H9 (cell line): ENCODE measurements around the gene FAM209A. TPM values are rescaled to one million over a fixed set of nuclear protein-coding genes. Genes with fewer than 3 reads are reported as not detected.

Experiments used
- DNase-seq: peaks from one replicate; pipeline ENCODE4 v3.0.0-alpha.2; 2017
- H2AFZ ChIP-seq: one replicate; pipeline ENCODE4 v1.6.1; 2013; ENCODE audit warnings: mild to moderate bottlenecking, low read length, control low read depth, moderate library complexity
- H2AK5ac ChIP-seq: 2 replicates; pipeline ENCODE4 v1.6.1; 2013; ENCODE audit warnings: low read length, control low read depth, mixed read lengths; ENCODE audit not compliant: insufficient read length
- H2BK120ac ChIP-seq: one replicate; pipeline ENCODE4 v1.6.1; 2013; ENCODE audit warnings: low read depth, mild to moderate bottlenecking, low read length, control low read depth, inconsistent platforms; ENCODE audit not compliant: poor library complexity, severe bottlenecking
- H2BK12ac ChIP-seq: 2 replicates; pipeline ENCODE4 v1.6.1; 2013; ENCODE audit warnings: low read length, control low read depth, mixed read lengths, low read depth; ENCODE audit not compliant: insufficient read length
- H2BK15ac ChIP-seq: 2 replicates; pipeline ENCODE4 v1.6.1; 2013; ENCODE audit warnings: low read depth, low read length, control low read depth
- H2BK20ac ChIP-seq: one replicate; pipeline ENCODE4 v1.6.1; 2013; ENCODE audit warnings: low read depth, mild to moderate bottlenecking, low read length, control low read depth, inconsistent platforms; ENCODE audit not compliant: poor library complexity, severe bottlenecking
- H2BK5ac ChIP-seq: 2 replicates; pipeline ENCODE4 v1.6.1; 2013; ENCODE audit warnings: low read length, control low read depth, mixed read lengths; ENCODE audit not compliant: insufficient read length
- H3K14ac ChIP-seq: 2 replicates; pipeline ENCODE4 v1.6.1; 2013; ENCODE audit warnings: low read length, control low read depth; ENCODE audit not compliant: insufficient read depth
- H3K18ac ChIP-seq: 2 replicates; pipeline ENCODE4 v1.6.1; 2013; ENCODE audit warnings: low read depth, mild to moderate bottlenecking, mixed read lengths, low read length, control low read depth; ENCODE audit not compliant: insufficient read length
- H3K23ac ChIP-seq: 2 replicates; pipeline ENCODE4 v1.6.1; 2013; ENCODE audit warnings: low read length, control low read depth, mixed read lengths, low read depth; ENCODE audit not compliant: insufficient read length
- H3K23me2 ChIP-seq: 2 replicates; pipeline ENCODE4 v1.6.1; 2013; ENCODE audit warnings: low read depth, mild to moderate bottlenecking, mixed read lengths, low read length, control low read depth; ENCODE audit not compliant: insufficient read length, poor library complexity, severe bottlenecking
- H3K27ac ChIP-seq: 2 replicates; pipeline ENCODE4 v1.5.1; 2013; ENCODE audit warnings: low read length, control low read depth, mixed read lengths, low read depth; ENCODE audit not compliant: insufficient read length
- H3K27me3 ChIP-seq: 2 replicates; pipeline ENCODE4 v1.6.1; 2013; ENCODE audit warnings: low read length, control low read depth, inconsistent platforms; ENCODE audit not compliant: insufficient read depth
- H3K4ac ChIP-seq: 2 replicates; pipeline ENCODE4 v1.6.1; 2013; ENCODE audit warnings: low read depth, mild to moderate bottlenecking, control low read depth, inconsistent platforms, low read length, moderate library complexity
- H3K4me1 ChIP-seq: 2 replicates; pipeline ENCODE4 v1.6.1; 2013; ENCODE audit warnings: low read length, control low read depth, inconsistent platforms; ENCODE audit not compliant: insufficient read depth
- H3K4me2 ChIP-seq: 2 replicates; pipeline ENCODE4 v1.6.1; 2013; ENCODE audit warnings: low read length, control low read depth, mixed read lengths; ENCODE audit not compliant: insufficient read length, insufficient read depth
- H3K56ac ChIP-seq: 2 replicates; pipeline ENCODE4 v1.6.1; 2013; ENCODE audit warnings: low read depth, mild to moderate bottlenecking, mixed read lengths, low read length, control low read depth; ENCODE audit not compliant: insufficient read length
- H3K79me1 ChIP-seq: 2 replicates; pipeline ENCODE4 v1.6.1; 2013; ENCODE audit warnings: low read depth, mild to moderate bottlenecking, moderate library complexity, low read length, control low read depth, inconsistent platforms; ENCODE audit not compliant: insufficient read depth, poor library complexity, severe bottlenecking
- H3K79me2 ChIP-seq: 2 replicates; pipeline ENCODE4 v1.6.1; 2013; ENCODE audit warnings: low read length, control low read depth, inconsistent platforms; ENCODE audit not compliant: insufficient read depth
- H3K9ac ChIP-seq: 2 replicates; pipeline ENCODE4 v1.6.1; 2013; ENCODE audit warnings: low read length, control low read depth, mixed read lengths; ENCODE audit not compliant: insufficient read length; ENCODE audit errors: extremely low read depth
- H3K9me3 ChIP-seq: one replicate; pipeline ENCODE4 v1.6.1; 2013; ENCODE audit warnings: low read depth, low read length, inconsistent platforms; ENCODE audit not compliant: control insufficient read depth
- H3T11ph ChIP-seq: one replicate; pipeline ENCODE4 v1.6.1; 2013; ENCODE audit warnings: mild to moderate bottlenecking, low read length, control low read depth, inconsistent platforms
- H4K20me1 ChIP-seq: one replicate; pipeline ENCODE4 v1.6.1; 2013; ENCODE audit not compliant: control insufficient read depth, insufficient read length, insufficient read depth
- H4K5ac ChIP-seq: 2 replicates; pipeline ENCODE4 v1.6.1; 2013; ENCODE audit warnings: low read depth, mild to moderate bottlenecking, mixed read lengths, low read length, control low read depth; ENCODE audit not compliant: insufficient read length
- H4K8ac ChIP-seq: replicated peaks from 2 replicates; pipeline ENCODE4 v1.6.1; 2013; ENCODE audit warnings: low read length, control low read depth, mixed read lengths, low read depth; ENCODE audit not compliant: insufficient read length
- H4K91ac ChIP-seq: 2 replicates; pipeline ENCODE4 v1.6.1; 2013; ENCODE audit warnings: low read depth, mild to moderate bottlenecking, moderate library complexity, mixed read lengths, low read length, control low read depth; ENCODE audit not compliant: insufficient read length
- H3K27ac Mint-ChIP-seq, 3 experiments: 2 replicates in 2 of 3; 3 replicates in 1 of 3; pipeline ENCODE4 v1.8.0; 2020 to 2021; ENCODE audit warnings: mixed read lengths in 3 of 3, mild to moderate bottlenecking in 1 of 3, moderate library complexity in 1 of 3
- H3K27me3 Mint-ChIP-seq: 2 replicates; pipeline ENCODE4 v1.8.0; 2021; ENCODE audit warnings: low read depth, mild to moderate bottlenecking, moderate library complexity, mixed read lengths
- H3K36me3 Mint-ChIP-seq, 3 experiments: 2 replicates in 2 of 3; 3 replicates in 1 of 3; pipeline ENCODE4 v1.8.0; 2020 to 2021; ENCODE audit warnings: low read depth in 3 of 3, mixed read lengths in 3 of 3; ENCODE audit not compliant: insufficient read depth in 1 of 3
- H3K4me1 Mint-ChIP-seq, 2 experiments: 2 replicates each; pipeline ENCODE4 v1.8.0; 2020; ENCODE audit warnings: mixed read lengths in 2 of 2
- H3K4me3 Mint-ChIP-seq, 2 experiments: 2 replicates in 1 of 2; 3 replicates in 1 of 2; pipeline ENCODE4 v1.8.0; 2020 to 2021; ENCODE audit warnings: mild to moderate bottlenecking in 2 of 2, mixed read lengths in 2 of 2, moderate library complexity in 1 of 2
- H3K9me3 Mint-ChIP-seq, 2 experiments: 2 replicates in 1 of 2; 3 replicates in 1 of 2; pipeline ENCODE4 v1.8.0; 2020; ENCODE audit warnings: mild to moderate bottlenecking in 2 of 2, mixed read lengths in 2 of 2, moderate library complexity in 1 of 2
- CTCF ChIP-seq: fragments of 200-600 bp; sonication (generic); conservative IDR thresholded peaks from 3 replicates; pipeline ENCODE4 v1.8.0; 2021; ENCODE audit warnings: antibody characterized with exemption, mild to moderate bottlenecking
- WGBS: extraction: QIAGEN DNeasy Blood & Tissue Kit; methylation state at CpG from one replicate; pipeline ENCODE4 v1.1.7; 2013; ENCODE audit warnings: missing lambda C conversion rate, low lambda C conversion rate, mixed read lengths; ENCODE audit not compliant: insufficient read length; ENCODE audit errors: extremely low coverage; 5-methylcytosine and 5-hydroxymethylcytosine counted together
- total RNA-seq: library from RNA; stranded (reverse); gene quantifications from 2 replicates; pipeline ENCODE4 v1.2.1, GENCODE V29; 2021

Gene FAM209A
- total RNA-seq, 1 experiment from 2014 or later: not detected

DNA sequence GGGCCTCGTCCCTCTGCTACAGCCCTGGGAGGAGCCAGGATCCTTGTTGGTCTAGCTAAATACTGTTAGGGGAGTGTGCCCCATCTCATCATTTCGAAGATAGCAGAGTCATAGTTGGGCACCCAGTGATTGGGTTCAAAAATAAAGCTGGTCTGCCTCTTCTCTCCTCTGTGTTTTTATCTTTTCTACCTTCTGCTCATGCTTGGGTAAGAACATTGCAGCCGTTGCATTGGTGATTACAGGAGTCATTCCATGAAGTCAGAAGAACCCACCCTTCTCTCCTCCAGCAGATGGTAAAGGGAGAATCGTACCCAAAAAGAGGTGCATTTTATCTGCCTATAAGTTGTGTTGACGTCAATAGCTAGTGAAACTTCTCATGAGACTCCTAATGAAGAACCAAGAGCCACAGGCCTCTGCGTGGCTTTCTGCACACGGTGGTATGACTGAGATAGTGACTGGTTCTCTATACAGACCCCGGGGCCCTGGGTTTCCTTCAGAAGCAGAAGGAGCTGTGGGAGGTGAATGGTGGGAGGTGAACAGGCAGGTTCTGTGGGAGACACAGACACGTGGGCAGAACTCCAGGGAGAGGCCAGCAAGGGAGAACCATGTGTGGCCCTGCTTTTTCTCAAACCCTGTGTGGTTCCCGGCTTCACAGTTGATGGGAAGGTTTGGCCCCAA lies 5.7 kb upstream of the FAM209A start:
- no peak overlapping the region for H3K23ac ChIP-seq
- H3K9me3 Mint-ChIP-seq: peaks cover 17 to 19% of the 10 kb centered on the region in 2 experiments
- H3K14ac ChIP-seq: no peak overlapping the region
- no peak overlapping the region for H2BK15ac ChIP-seq
- H2BK5ac ChIP-seq: no peak overlapping the region
- H3K4ac ChIP-seq: no peak overlapping the region
- H3K27me3 ChIP-seq: no peaks in the 10 kb centered on the region
- no peaks in the 10 kb centered on the region for H3K4me1 Mint-ChIP-seq
- no peak overlapping the region for H4K5ac ChIP-seq
- no peaks in the 10 kb centered on the region for H3K4me1 ChIP-seq
- no CpG with 5 or more reads among the region's 10 CpGs for WGBS
- no peaks in the 10 kb centered on the region for H3K79me2 ChIP-seq
- no peak overlapping the region for H3K27ac ChIP-seq
- H3K79me1 ChIP-seq: no peaks in the 10 kb centered on the region
- no peak overlapping the region for H4K8ac ChIP-seq
- no peak overlapping the region for H4K91ac ChIP-seq
- TF ChIP-seq CTCF: no peak
- peaks cover 3% of the 10 kb centered on the region for H3K27me3 Mint-ChIP-seq
- H3K9ac ChIP-seq: no peak overlapping the region
- peaks cover 41 to 55% (median 53%) of the 10 kb centered on the region in 3 experiments for H3K36me3 Mint-ChIP-seq
- H2AFZ ChIP-seq: no peak overlapping the region
- DNase-seq: no peak
- no peak overlapping the region for H2BK20ac ChIP-seq
- no peaks in the 10 kb centered on the region for H3K23me2 ChIP-seq
- H3K9me3 ChIP-seq: no peaks in the 10 kb centered on the region
- H3T11ph ChIP-seq: no peak overlapping the region
- H2BK12ac ChIP-seq: no peak overlapping the region
- H3K56ac ChIP-seq: no peak overlapping the region
- H3K4me3 Mint-ChIP-seq: no peak overlapping the region
- H3K18ac ChIP-seq: no peak overlapping the region
- H3K27ac Mint-ChIP-seq: no peak overlapping the region
- H3K4me2 ChIP-seq: no peak overlapping the region
- H2AK5ac ChIP-seq: no peak overlapping the region
- no peaks in the 10 kb centered on the region for H4K20me1 ChIP-seq
- no peak overlapping the region for H2BK120ac ChIP-seq
